Liver (tissue), 9 donors: Measurements from ENCODE around the gene ABL1. TPM values are rescaled to one million over a fixed set of nuclear protein-coding genes. Genes with fewer than 3 reads are reported as not detected.

Experiments
- DNase-seq: peaks from one replicate; pipeline ENCODE4 v3.0.0-alpha.2; 2017; ENCODE audit warnings: low spot score
- H3K27ac ChIP-seq, 2 donors: one replicate each; pipeline ENCODE4 v1.7.0; 2013; ENCODE audit warnings: inconsistent platforms in 2 of 2, low read length in 2 of 2, control low read depth in 1 of 2, low read depth in 1 of 2, mild to moderate bottlenecking in 1 of 2
- H3K27me3 ChIP-seq, 4 donors: one replicate each; pipeline versions ENCODE4 v1.6.1 to v1.7.0; 2013; ENCODE audit warnings: low read length in 3 of 4, inconsistent platforms in 1 of 4, mild to moderate bottlenecking in 1 of 4, moderate library complexity in 1 of 4; ENCODE audit not compliant: control insufficient read depth in 4 of 4, insufficient read depth in 4 of 4
- H3K36me3 ChIP-seq, 4 donors: one replicate each; pipeline versions ENCODE4 v1.6.1 to v1.7.0; 2013; ENCODE audit warnings: low read length in 3 of 4, mild to moderate bottlenecking in 3 of 4, low read depth in 1 of 4, moderate library complexity in 1 of 4; ENCODE audit not compliant: control insufficient read depth in 4 of 4, insufficient read depth in 3 of 4
- H3K4me1 ChIP-seq, 4 donors: one replicate each; pipeline versions ENCODE4 v1.6.1 to v1.7.0; 2013; ENCODE audit warnings: low read length in 3 of 4, mild to moderate bottlenecking in 3 of 4, moderate library complexity in 1 of 4; ENCODE audit not compliant: control insufficient read depth in 4 of 4, insufficient read depth in 4 of 4
- H3K4me3 ChIP-seq, 3 donors: one replicate each; pipeline versions ENCODE4 v1.6.1 to v1.7.0; 2013; ENCODE audit warnings: low read length in 3 of 3, control low read depth in 1 of 3, low read depth in 1 of 3, mild to moderate bottlenecking in 1 of 3
- H3K9ac ChIP-seq, 2 donors: one replicate each; pipeline ENCODE4 v1.7.0; 2013; ENCODE audit warnings: low read length in 2 of 2, mild to moderate bottlenecking in 2 of 2, moderate library complexity in 2 of 2, control low read depth in 1 of 2, low read depth in 1 of 2
- H3K9me3 ChIP-seq, 4 donors: one replicate each; pipeline versions ENCODE4 v1.6.1 to v1.7.0; 2013; ENCODE audit warnings: low read length in 3 of 4; ENCODE audit not compliant: control insufficient read depth in 4 of 4
- EGR1 ChIP-seq, 2 donors: IDR thresholded peaks; 2 replicates each; pipeline ENCODE4 v1.6.1; 2016 to 2018; ENCODE audit warnings: antibody characterized with exemption in 2 of 2, low read depth in 2 of 2
- FOXA1 ChIP-seq: IDR thresholded peaks from 2 replicates; pipeline ENCODE4 v1.6.1; 2016; ENCODE audit warnings: antibody characterized with exemption
- FOXA2 ChIP-seq: IDR thresholded peaks from 2 replicates; pipeline ENCODE4 v1.6.1; 2016; ENCODE audit warnings: antibody characterized with exemption
- GABPA ChIP-seq, 2 donors: IDR thresholded peaks in 1 of 2; conservative IDR thresholded peaks in 1 of 2; 2 replicates each; pipeline ENCODE4 v1.6.1; 2016; ENCODE audit warnings: antibody characterized with exemption in 2 of 2, mild to moderate bottlenecking in 1 of 2, moderate library complexity in 1 of 2
- HNF4A ChIP-seq, 2 donors: conservative IDR thresholded peaks; 2 replicates each; pipeline ENCODE4 v1.6.1; 2016; ENCODE audit warnings: antibody characterized with exemption in 2 of 2, mild to moderate bottlenecking in 2 of 2
- HNF4G ChIP-seq: IDR thresholded peaks from 2 replicates; pipeline ENCODE4 v1.6.1; 2016; ENCODE audit warnings: antibody characterized with exemption
- JUND ChIP-seq, 2 donors: IDR thresholded peaks; 2 replicates each; pipeline ENCODE4 v1.6.1; 2016; ENCODE audit warnings: antibody characterized with exemption in 2 of 2
- NR2F2 ChIP-seq: IDR thresholded peaks from 2 replicates; pipeline ENCODE4 v1.6.1; 2016; ENCODE audit warnings: antibody characterized with exemption
- RXRA ChIP-seq, 2 donors: IDR thresholded peaks; 2 replicates each; pipeline ENCODE4 v1.6.1; 2017 to 2018; ENCODE audit warnings: antibody characterized with exemption in 2 of 2, mild to moderate bottlenecking in 1 of 2
- SP1 ChIP-seq: IDR thresholded peaks from 2 replicates; pipeline ENCODE4 v1.6.1; 2018; ENCODE audit warnings: antibody characterized with exemption, mild to moderate bottlenecking
- TAF1 ChIP-seq: conservative IDR thresholded peaks from 2 replicates; pipeline ENCODE4 v1.6.1; 2016; ENCODE audit warnings: antibody characterized with exemption, mild to moderate bottlenecking
- YY1 ChIP-seq: IDR thresholded peaks from 2 replicates; pipeline ENCODE4 v1.6.1; 2016; ENCODE audit warnings: antibody characterized with exemption, mild to moderate bottlenecking
- WGBS: extraction: QIAGEN DNeasy Blood & Tissue Kit; methylation state at CpG from one replicate; pipeline ENCODE4 v1.1.7; 2013; 5-methylcytosine and 5-hydroxymethylcytosine counted together
- polyA plus RNA-seq, 2 donors: library from polyadenylated mRNA; stranded (reverse) in 1 of 2; unstranded in 1 of 2; fragments of 200-250 nt in 1 of 2; fragments of >200 nt in 1 of 2; fragmentation: Nextera tagmentation in 1 of 2; extraction: Ambion mirVana in 1 of 2; gene quantifications; one replicate each; pipeline versions ENCODE4 v1.2.1 to v1.2.3, GENCODE V29; 2013 to 2015
- total RNA-seq, 2 donors: library from RNA; depleted of rRNA; stranded (reverse); fragments of >200 nt; gene quantifications; one replicate each; pipeline ENCODE4 v1.2.3, GENCODE V29; 2014
- TF ChIP-seq, protein P1 (sequence below): IDR thresholded peaks from 2 replicates; pipeline ENCODE4 v1.6.1; 2016; ENCODE audit warnings: antibody characterized with exemption
- TF ChIP-seq, protein P2 (sequence below): IDR thresholded peaks from 2 replicates; pipeline ENCODE4 v1.6.1; 2016; ENCODE audit warnings: antibody characterized with exemption, mild to moderate bottlenecking
- TF ChIP-seq, protein P3 (sequence below): IDR thresholded peaks from 2 replicates; pipeline ENCODE4 v1.6.1; 2016; ENCODE audit warnings: antibody characterized with exemption
- TF ChIP-seq, protein P4 (sequence below): IDR thresholded peaks from 2 replicates; pipeline ENCODE4 v1.6.1; 2016; ENCODE audit warnings: antibody characterized with exemption
- TF ChIP-seq, protein P5 (sequence below): fragments of 150-350 bp; IDR thresholded peaks from 2 replicates; pipeline ENCODE4 v1.5.1; 2017; ENCODE audit warnings: improper control_type of control experiment, low read depth, low read length; ENCODE audit not compliant: missing input control
- donor health status: healthy.
- donor health status: healthy.
- donor health status: healthy.
- donor health status: healthy.
- donor health status: healthy.

Gene ABL1
- total and polyA plus RNA-seq, 4 donors, result 4.2 to 14.2 (median 10.9) TPM

DNA sequence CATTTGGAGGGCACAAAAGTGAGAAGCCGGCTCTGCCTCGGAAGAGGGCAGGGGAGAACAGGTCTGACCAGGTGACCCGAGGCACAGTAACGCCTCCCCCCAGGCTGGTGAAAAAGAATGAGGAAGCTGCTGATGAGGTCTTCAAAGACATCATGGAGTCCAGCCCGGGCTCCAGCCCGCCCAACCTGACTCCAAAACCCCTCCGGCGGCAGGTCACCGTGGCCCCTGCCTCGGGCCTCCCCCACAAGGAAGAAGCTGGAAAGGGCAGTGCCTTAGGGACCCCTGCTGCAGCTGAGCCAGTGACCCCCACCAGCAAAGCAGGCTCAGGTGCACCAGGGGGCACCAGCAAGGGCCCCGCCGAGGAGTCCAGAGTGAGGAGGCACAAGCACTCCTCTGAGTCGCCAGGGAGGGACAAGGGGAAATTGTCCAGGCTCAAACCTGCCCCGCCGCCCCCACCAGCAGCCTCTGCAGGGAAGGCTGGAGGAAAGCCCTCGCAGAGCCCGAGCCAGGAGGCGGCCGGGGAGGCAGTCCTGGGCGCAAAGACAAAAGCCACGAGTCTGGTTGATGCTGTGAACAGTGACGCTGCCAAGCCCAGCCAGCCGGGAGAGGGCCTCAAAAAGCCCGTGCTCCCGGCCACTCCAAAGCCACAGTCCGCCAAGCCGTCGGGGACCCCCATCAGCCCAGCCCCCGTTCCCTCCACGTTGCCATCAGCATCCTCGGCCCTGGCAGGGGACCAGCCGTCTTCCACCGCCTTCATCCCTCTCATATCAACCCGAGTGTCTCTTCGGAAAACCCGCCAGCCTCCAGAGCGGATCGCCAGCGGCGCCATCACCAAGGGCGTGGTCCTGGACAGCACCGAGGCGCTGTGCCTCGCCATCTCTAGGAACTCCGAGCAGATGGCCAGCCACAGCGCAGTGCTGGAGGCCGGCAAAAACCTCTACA, 49.8 kb downstream of the ABL1 start:
- Histone ChIP-seq H3K27ac (no peak overlapping the region), H3K4me1 (no peaks in the 10 kb centered on the region), H3K9ac (no peak overlapping the region), H3K9me3 (no peaks in the 10 kb centered on the region), H3K4me3 (no peak overlapping the region), H3K36me3 (peaks cover 21 to 78% (median 33%) of the 10 kb centered on the region in 4 donors), H3K27me3 (no peaks in the 10 kb centered on the region)
- TF ChIP-seq, protein P1, sequence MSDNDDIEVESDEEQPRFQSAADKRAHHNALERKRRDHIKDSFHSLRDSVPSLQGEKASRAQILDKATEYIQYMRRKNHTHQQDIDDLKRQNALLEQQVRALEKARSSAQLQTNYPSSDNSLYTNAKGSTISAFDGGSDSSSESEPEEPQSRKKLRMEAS, result no peak
- TF ChIP-seq FOXA1 (no peak), SP1 (no peak), TAF1 (no peak), GABPA (IDR thresholded peaks at IDR 0.05 in 1 of 2, conservative IDR thresholded peaks at IDR 0.05 in 1 of 2) (no peak), NR2F2 (no peak), RXRA (IDR thresholded peaks at IDR 0.05) (no peak), FOXA2 (no peak), HNF4A (conservative IDR thresholded peaks at IDR 0.05) (no peak), HNF4G (no peak), EGR1 (IDR thresholded peaks at IDR 0.05; ENCODE audit: low read depth in 2 of 2) (no peak), JUND (IDR thresholded peaks at IDR 0.05) (no peak), YY1 (no peak)
- TF ChIP-seq, protein P2, sequence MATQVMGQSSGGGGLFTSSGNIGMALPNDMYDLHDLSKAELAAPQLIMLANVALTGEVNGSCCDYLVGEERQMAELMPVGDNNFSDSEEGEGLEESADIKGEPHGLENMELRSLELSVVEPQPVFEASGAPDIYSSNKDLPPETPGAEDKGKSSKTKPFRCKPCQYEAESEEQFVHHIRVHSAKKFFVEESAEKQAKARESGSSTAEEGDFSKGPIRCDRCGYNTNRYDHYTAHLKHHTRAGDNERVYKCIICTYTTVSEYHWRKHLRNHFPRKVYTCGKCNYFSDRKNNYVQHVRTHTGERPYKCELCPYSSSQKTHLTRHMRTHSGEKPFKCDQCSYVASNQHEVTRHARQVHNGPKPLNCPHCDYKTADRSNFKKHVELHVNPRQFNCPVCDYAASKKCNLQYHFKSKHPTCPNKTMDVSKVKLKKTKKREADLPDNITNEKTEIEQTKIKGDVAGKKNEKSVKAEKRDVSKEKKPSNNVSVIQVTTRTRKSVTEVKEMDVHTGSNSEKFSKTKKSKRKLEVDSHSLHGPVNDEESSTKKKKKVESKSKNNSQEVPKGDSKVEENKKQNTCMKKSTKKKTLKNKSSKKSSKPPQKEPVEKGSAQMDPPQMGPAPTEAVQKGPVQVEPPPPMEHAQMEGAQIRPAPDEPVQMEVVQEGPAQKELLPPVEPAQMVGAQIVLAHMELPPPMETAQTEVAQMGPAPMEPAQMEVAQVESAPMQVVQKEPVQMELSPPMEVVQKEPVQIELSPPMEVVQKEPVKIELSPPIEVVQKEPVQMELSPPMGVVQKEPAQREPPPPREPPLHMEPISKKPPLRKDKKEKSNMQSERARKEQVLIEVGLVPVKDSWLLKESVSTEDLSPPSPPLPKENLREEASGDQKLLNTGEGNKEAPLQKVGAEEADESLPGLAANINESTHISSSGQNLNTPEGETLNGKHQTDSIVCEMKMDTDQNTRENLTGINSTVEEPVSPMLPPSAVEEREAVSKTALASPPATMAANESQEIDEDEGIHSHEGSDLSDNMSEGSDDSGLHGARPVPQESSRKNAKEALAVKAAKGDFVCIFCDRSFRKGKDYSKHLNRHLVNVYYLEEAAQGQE, result no peak
- TF ChIP-seq, protein P3, sequence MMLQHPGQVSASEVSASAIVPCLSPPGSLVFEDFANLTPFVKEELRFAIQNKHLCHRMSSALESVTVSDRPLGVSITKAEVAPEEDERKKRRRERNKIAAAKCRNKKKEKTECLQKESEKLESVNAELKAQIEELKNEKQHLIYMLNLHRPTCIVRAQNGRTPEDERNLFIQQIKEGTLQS, result no peak
- DNase-seq, result no peak
- WGBS, result 95% methylated on average over 47 of the region's 47 CpGs

DNA sequence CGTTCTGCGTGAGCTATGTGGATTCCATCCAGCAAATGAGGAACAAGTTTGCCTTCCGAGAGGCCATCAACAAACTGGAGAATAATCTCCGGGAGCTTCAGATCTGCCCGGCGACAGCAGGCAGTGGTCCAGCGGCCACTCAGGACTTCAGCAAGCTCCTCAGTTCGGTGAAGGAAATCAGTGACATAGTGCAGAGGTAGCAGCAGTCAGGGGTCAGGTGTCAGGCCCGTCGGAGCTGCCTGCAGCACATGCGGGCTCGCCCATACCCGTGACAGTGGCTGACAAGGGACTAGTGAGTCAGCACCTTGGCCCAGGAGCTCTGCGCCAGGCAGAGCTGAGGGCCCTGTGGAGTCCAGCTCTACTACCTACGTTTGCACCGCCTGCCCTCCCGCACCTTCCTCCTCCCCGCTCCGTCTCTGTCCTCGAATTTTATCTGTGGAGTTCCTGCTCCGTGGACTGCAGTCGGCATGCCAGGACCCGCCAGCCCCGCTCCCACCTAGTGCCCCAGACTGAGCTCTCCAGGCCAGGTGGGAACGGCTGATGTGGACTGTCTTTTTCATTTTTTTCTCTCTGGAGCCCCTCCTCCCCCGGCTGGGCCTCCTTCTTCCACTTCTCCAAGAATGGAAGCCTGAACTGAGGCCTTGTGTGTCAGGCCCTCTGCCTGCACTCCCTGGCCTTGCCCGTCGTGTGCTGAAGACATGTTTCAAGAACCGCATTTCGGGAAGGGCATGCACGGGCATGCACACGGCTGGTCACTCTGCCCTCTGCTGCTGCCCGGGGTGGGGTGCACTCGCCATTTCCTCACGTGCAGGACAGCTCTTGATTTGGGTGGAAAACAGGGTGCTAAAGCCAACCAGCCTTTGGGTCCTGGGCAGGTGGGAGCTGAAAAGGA, 50.7 kb downstream of the ABL1 start:
- no peak overlapping the region for H3K9ac ChIP-seq
- H3K27me3 ChIP-seq, result no peaks in the 10 kb centered on the region
- no peak overlapping the region for H3K27ac ChIP-seq
- no peak overlapping the region for H3K4me3 ChIP-seq
- no peak for DNase-seq
- H3K36me3 ChIP-seq, result peaks cover 13 to 76% (median 28%) of the 10 kb centered on the region in 4 donors
- WGBS, result 94% methylated on average over 35 of the region's 35 CpGs
- no peaks in the 10 kb centered on the region for H3K9me3 ChIP-seq
- no peak for TF ChIP-seq YY1
- TF ChIP-seq, protein P4, sequence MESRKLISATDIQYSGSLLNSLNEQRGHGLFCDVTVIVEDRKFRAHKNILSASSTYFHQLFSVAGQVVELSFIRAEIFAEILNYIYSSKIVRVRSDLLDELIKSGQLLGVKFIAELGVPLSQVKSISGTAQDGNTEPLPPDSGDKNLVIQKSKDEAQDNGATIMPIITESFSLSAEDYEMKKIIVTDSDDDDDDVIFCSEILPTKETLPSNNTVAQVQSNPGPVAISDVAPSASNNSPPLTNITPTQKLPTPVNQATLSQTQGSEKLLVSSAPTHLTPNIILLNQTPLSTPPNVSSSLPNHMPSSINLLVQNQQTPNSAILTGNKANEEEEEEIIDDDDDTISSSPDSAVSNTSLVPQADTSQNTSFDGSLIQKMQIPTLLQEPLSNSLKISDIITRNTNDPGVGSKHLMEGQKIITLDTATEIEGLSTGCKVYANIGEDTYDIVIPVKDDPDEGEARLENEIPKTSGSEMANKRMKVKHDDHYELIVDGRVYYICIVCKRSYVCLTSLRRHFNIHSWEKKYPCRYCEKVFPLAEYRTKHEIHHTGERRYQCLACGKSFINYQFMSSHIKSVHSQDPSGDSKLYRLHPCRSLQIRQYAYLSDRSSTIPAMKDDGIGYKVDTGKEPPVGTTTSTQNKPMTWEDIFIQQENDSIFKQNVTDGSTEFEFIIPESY, result no peak
- TF ChIP-seq JUND (IDR thresholded peaks at IDR 0.05), result no peak
- TF ChIP-seq NR2F2, result no peak
- TF ChIP-seq HNF4G, result no peak
- TF ChIP-seq SP1, result no peak
- TF ChIP-seq, protein P5, sequence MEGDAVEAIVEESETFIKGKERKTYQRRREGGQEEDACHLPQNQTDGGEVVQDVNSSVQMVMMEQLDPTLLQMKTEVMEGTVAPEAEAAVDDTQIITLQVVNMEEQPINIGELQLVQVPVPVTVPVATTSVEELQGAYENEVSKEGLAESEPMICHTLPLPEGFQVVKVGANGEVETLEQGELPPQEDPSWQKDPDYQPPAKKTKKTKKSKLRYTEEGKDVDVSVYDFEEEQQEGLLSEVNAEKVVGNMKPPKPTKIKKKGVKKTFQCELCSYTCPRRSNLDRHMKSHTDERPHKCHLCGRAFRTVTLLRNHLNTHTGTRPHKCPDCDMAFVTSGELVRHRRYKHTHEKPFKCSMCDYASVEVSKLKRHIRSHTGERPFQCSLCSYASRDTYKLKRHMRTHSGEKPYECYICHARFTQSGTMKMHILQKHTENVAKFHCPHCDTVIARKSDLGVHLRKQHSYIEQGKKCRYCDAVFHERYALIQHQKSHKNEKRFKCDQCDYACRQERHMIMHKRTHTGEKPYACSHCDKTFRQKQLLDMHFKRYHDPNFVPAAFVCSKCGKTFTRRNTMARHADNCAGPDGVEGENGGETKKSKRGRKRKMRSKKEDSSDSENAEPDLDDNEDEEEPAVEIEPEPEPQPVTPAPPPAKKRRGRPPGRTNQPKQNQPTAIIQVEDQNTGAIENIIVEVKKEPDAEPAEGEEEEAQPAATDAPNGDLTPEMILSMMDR, result no peak
- TF ChIP-seq GABPA (IDR thresholded peaks at IDR 0.05 in 1 of 2, conservative IDR thresholded peaks at IDR 0.05 in 1 of 2), result no peak
- H3K4me1 ChIP-seq, result no peaks in the 10 kb centered on the region
